DOHH2 (cell line): ENCODE data around the gene SLC9A1.

Experiments used
- CTCF ChIP-seq: fragments of 200-600 bp; sonication (generic); IDR thresholded peaks from one replicate; pipeline ENCODE4 v1.5.1; 2014; ENCODE audit warnings: antibody characterized with exemption, mild to moderate bottlenecking, low read depth, low read length; ENCODE audit not compliant: poor library complexity, severe bottlenecking
- EZH2phosphoT487 ChIP-seq: fragments of 200-600 bp; sonication (generic); IDR thresholded peaks from 2 replicates; pipeline ENCODE4 v1.6.1; 2017; ENCODE audit warnings: borderline replicate concordance, mild to moderate bottlenecking, antibody characterized with exemption, low read length, moderate library complexity, mixed read lengths

GRCh38 chr1:27116697-27117096, 38.2 kb downstream of the SLC9A1 start:
- TF ChIP-seq CTCF (no peak), EZH2phosphoT487 (no peak)
